ENCODE results near the gene CPNE6.
A peak's percentile ranks its signal among the peaks of the same experiment; 100 is the strongest.

CPNE6 gene

GRCh38 chr14:24070285-24071143 is 848 bp upstream of the CPNE6 start:
- peak; percentile 15 for DNase-seq

- no peak for DNase-seq
Measured at GRCh38 chr14:24071836-24072430, 571 bp downstream of the CPNE6 start.

DNA sequence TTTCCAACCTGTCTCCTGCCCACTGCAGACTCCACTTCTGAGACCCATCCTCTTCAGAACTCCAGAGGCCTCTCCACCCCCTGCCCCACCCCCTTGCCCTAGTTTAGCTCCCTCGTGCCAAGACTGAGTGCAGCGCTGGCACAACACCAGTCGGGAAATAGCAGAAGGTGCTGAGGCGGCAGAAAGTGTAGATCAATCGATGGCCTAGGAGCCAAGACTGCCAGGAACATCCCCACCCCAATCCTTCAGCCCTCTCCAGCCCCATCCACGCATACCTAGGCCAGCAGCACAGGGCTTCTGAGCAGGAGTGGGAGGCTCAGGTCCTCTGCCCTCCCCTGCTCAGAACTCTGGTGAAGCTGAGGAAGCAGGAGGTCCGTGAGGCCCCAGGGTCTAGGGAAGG is 1.1 kb downstream of the CPNE6 start:
- no peak for DNase-seq

DNA sequence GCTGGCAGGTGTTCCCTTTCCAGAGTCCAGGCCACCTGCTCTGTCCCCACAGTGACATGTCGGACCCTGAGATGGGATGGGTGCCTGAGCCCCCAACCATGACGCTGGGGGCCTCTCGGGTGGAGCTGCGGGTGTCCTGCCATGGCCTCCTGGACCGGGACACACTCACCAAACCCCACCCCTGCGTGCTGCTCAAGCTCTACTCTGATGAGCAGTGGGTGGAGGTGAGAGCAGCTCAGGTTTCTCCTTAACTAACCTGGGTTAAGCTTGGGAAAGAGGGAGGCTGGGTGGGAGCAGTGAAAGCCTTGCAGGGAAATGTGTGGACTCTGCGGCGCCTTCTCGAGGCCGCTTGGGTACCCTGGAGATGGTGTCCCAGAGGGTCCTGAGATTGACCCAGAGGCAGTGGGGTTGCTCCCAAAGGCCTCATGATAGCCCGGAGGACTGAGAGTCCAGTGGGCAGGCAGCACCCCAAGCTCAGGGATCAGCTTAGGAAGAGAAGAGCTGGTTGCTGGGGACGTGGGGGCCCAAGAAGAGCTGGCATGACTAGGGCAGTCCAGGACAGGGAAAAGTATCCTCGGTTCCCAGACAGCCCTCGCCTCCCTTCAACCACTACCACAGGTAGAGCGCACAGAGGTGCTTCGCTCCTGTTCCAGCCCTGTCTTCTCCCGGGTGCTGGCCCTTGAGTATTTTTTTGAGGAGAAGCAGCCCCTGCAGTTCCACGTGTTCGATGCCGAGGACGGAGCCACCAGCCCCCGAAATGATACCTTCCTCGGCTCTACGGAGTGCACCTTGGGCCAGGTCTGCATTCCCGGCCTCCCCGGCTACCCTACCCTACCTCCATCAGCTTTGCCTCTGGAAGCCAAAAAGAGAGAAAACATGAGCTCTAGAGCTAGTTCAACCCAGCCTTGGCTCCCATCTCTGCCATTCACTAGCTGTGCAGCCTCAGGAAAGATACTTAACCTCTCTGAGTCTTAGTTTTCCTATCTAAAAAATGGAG is 1.8 kb downstream of the CPNE6 start:
- no peak for DNase-seq

DNA sequence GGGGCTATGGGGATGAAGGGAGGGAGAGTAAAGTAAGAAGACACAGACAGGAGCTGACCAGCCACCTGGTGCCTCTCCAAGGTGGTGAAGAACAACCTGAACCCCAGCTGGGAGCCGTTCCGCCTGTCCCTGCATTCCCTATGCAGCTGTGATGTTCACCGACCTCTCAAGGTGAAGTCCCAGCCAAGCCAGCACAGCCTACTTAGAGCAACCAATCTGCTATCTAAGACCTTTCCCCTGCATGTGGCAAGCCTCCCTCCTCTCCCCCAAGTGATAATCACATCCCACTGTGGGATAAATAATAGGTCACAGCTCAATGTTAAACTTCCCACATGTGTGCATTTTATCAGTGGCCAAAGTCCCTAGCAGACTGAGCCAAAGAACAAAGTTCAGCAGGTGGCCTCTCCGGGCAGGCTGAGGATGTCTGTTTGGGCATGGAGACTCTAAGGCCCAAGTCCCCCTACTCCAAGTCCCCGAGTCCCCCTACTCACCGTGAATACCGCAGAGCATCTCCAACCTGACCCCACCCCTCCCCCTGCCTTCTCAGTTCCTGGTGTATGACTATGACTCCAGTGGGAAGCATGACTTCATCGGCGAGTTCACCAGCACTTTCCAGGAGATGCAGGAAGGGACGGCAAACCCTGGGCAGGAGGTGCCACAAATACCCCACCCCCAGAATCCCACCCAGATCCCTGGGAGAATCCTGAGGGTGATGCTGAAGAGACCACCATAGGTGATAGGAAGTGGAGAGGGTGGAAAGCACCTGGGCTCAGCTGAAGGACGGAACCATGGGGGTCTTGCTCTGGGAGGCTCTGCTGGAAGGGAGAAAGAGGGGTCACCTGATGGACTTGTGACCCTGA is 3.5 kb downstream of the CPNE6 start:
- no peak for DNase-seq

DNA sequence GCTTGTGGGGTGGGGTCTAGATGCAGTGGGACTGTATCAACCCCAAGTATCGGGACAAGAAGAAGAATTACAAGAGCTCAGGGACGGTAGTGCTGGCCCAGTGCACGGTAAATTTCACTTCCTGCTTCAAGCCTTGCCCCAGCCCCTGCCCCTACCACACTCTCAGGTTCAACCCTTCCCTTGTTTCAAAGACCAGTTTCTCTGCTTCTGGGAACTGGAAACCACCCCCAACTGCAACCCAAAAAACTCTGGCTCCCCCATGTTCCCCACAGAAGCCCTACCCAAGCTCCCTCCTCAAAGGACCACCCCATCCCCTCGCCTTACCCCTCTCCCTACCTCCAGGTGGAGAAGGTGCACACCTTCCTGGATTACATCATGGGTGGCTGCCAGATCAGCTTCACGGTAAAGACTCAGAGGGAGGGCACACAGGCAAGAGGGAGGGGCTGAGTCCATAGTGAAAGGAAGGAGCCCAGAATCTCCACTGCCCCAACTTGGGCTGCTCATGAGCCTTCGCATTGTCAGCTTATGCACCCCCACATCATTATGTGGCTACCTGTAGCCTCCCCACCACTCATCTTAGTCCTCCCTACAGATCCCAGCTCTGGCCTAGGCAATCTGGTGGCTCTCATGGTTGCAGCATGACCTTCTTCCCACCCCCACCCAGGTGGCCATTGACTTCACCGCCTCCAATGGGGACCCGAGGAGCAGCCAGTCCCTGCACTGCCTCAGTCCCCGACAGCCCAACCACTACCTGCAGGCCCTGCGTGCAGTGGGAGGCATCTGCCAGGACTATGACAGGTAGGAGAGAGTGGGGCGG is 4.3 kb downstream of the CPNE6 start:
- DNase-seq, result no peak

DNA sequence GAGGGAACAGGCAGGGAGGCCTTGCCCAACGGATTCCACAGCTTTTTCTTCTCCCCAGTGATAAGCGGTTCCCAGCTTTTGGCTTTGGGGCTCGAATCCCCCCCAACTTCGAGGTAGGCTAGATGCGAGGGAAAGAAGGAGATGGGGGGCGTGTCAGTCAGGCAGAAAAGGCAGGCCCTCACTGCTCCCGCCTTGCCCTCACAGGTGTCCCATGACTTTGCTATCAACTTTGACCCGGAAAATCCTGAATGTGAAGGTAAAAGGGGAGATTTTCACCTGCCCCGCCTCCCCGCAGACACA is 4.9 kb downstream of the CPNE6 start:
- DNase-seq, result no peak

- DNase-seq, result no peak
Measured at GRCh38 chr14:24077086-24077485, 5.7 kb downstream of the CPNE6 start.

DNA sequence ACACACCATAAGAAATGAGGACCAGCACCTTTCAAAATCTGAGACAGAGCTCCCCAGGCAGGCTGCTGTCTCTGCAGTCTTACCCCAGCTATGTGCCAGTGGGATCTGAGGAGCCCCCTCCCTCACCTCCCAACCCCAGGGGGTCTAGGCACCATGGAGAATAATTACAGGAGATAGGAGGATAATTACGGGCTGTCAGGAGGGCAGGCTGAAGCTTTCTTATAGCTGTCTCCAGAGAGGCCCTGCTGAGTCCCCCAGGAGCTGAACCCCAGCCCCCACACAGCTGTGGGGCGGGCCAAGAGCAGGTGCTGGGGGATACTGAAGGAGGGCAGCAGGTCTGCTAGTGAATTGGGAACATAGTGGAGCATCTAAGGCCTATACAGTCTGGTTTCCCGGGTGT is 6.8 kb downstream of the CPNE6 start:
- DNase-seq, result no peak

- DNase-seq, result no peak
Measured at GRCh38 chr14:24079491-24080141, 8.3 kb downstream of the CPNE6 start.

GRCh38 chr14:24080142-24080530 is 8.8 kb downstream of the CPNE6 start:
- DNase-seq, result no peak

DNA sequence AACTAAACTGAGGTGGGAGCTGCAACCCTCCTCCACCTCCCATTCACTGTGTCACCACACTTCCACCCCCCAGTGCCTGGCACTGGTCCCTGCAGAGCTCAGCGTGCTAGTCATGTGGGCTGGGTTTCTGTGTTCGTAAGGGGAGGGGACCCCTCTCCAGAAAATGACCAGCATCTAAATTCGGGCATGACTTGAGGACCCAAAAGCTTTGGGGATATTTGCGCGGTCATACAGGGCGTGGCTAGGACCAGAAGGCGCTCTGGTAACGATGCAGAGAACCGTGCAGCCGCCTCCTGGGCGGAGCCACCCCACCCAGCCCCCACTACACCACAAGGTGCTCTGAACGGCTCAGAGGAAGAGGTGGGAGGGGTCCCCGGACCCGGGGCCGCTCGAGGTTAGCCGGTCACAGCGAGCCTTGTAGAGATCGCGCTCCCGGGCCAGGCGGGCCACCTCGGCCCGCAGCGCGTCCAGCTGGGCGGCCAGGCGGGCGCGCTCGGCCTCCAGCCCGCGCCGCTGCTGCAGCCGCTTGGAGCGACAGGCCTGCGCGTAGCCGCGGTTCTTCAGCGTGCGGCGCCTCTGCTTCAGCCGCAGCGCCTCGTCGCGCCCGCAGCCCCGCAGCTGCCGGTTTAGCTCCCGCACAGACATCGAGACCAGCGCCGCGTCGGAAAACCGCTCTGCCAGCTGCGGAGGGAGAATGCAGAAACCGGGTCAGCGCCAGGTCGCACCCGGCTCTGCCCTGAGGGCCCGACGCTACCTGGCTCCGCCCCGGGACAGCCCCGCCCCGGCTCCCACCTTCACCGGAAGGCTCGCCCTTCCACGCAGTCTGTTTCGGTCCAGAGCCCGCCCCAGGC is 9.8 kb downstream of the CPNE6 start:
- peak; percentile 65 for DNase-seq

GRCh38 chr14:24081739-24082211 is 10.4 kb downstream of the CPNE6 start:
- no peak for DNase-seq

DNA sequence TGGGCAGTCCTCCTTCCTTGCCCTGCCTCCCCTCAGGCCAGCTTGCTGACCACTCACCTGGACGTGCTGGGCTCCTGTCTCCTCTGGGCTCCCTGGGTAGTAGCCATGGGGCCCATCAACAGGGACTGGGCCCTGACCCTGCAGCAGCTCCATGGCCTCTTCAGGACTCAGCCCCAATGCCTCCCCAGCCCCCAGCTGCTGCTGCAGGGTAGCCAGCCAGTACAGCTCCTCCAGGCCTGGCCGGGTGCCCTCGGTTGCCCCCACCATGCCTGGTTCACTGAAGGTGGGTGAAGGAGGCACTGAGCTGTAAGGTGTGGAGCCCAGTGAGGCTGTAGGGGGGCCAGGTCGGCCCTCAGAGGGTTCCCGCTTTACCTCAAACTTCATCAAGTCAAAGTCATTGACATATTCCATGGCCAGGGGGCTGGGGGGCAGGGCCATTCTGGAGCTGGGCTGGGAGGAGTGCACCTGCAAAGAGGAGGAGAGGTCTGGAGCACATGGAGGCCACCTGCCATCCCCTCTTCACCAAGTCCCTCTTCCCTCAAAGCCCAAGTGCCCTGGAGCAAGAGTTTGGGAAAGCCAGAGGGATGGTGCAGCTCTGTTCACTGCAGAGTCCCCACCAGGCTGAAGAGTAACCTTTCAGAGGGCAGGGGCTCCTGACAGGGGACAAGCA is 11.2 kb downstream of the CPNE6 start:
- DNase-seq, result no peak

DNA sequence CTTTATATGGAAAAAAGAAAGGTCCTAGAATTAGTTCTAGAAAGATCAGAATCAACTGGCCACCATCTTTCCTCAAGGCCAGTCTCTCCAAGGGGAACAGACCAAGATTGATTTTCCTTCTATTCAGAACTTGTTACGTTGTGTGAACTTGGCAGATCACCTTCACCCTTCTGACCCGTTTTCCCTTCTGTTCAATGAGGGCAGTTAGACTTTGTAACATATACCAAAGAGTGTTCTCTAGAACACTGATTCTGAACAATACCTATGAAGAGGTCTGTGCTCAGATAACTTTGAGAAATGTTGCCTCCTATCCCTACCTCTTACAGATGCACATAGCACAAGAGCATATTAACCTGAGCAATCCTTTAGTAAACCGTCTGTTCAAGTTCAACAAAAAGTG is 12.1 kb downstream of the CPNE6 start:
- no peak for DNase-seq

DNA sequence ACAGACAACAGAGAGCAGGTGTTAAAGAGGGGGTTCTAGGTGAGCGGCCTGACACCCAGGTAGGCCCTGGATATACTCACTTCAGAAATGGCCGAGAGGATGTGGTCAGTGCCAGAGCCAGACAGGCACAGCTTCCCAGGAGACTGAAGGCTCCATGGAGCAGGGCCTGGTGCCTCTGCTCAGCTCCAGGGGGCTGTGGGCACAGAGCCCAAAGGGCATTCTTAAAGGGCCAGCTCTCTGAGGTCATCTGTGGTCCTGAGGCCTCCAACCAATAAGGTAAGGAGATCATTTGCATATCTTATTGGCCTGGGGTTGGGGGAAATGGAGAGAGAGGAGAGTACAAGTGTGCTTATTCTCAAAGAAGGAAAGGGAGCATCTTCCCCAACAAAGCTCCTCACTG is 13.1 kb downstream of the CPNE6 start:
- no peak for DNase-seq

DNA sequence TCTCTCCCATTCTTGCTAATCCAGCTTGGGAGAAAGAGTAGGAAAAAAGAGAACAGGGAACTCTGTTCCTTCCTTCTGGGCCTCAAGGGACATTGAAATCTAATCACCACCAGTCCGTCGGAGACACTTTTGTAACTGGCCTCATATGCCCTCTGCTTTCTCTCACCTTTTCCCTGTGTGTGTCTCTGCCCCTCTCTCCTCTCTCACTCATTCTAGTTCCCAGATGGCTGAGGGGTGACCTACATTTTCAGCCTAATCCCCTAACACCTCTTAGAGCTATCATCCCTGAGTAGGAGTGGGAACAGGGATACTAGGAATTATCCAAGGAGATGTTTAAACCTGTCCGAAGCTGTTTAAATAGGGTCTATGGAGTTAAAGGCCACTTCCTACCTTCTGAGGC is 13.9 kb downstream of the CPNE6 start:
- no peak for DNase-seq

DNA sequence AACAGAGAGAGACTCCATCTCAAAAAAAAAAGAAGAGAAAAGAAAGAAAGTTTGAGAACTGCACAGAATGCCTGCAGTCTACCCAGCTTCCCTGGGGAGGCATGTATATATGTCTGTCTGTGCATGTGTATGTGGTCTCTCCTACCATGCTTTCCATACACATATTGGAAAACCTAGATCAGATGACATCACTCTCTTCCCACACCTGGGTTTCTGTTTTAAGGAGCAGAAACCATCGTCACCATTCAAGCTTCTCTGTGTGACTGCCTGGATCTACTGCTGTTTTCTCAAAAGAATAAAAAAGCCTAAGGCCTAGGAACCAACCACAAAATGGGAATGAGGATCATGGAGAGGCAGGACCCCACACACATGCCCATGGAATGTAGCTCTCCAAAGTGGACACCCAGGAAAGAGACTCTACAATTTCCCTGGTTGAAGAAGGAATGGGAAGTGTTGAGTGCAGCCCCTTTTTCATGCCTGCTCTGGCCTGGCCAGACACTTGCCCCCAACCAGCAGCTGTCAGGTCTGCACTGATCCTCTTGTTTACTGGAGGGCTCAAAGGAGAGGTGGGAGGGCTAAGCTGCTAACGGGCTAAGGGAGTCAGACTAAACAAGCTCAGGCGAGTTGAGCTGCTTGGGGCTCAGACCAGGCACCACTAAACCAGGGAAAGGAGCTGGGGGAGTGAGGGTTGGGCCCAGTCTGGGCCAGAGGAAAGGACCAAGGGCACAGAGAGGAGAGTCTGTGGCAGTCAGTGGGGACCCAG is 15.0 kb downstream of the CPNE6 start:
- DNase-seq, result no peak

GRCh38 chr14:24087004-24087403 is 15.6 kb downstream of the CPNE6 start:
- DNase-seq, result no peak

Measured in NCI-H1105 treated with DMSO at 0.1 percent for 48 hours (cell line).